Measurements from ENCODE around the gene CFAP92.

DNA sequence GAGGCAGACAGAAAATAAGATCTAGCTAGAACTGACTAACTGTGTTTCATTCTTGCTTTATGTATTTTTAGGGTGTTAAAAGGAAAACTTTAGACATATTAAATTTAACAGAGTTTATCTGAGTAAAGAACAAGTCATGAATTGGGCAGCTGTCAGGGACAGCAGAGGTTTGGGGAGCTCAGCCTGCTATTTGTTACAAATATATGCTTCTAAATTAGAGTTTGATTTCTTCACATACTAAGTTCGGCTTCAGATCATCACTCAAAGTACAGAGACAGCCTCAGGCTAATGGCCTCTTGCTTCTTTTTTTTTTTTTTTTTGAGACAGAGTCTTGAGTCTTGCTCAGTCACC lies 29.1 kb upstream of the CFAP92 start:
- TF ChIP-seq, protein P1, sequence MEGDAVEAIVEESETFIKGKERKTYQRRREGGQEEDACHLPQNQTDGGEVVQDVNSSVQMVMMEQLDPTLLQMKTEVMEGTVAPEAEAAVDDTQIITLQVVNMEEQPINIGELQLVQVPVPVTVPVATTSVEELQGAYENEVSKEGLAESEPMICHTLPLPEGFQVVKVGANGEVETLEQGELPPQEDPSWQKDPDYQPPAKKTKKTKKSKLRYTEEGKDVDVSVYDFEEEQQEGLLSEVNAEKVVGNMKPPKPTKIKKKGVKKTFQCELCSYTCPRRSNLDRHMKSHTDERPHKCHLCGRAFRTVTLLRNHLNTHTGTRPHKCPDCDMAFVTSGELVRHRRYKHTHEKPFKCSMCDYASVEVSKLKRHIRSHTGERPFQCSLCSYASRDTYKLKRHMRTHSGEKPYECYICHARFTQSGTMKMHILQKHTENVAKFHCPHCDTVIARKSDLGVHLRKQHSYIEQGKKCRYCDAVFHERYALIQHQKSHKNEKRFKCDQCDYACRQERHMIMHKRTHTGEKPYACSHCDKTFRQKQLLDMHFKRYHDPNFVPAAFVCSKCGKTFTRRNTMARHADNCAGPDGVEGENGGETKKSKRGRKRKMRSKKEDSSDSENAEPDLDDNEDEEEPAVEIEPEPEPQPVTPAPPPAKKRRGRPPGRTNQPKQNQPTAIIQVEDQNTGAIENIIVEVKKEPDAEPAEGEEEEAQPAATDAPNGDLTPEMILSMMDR (IDR thresholded peaks at IDR 0.05): no peak
- no peak for TF ChIP-seq POLR2A (IDR thresholded peaks at IDR 0.05)

Measured in thyroid gland (tissue), 4 donors.